Endothelial cell of umbilical vein (primary cell): ENCODE data around the gene MDFIC. TPM values are rescaled to one million over a fixed set of nuclear protein-coding genes. Genes with fewer than 3 reads are reported as not detected.

Source experiments
- BruUV-seq: library from RNA; stranded (reverse); fragments of 400-500 nt; replicated peaks from 2 replicates; lab custom pipeline; 2021; lab: Mats Ljungman, UMichigan
- CTCF ChIA-PET: fragments of 300-600, 350-600 bp; sonication (Branson Sonifier 250); formaldehyde crosslinking; loops from one replicate; lab custom pipeline; 2021; ENCODE audit warnings: antibody characterized with exemption, inconsistent platforms; lab: Charles Lee
- POLR2A ChIA-PET: fragments of 300-600, 350-600 bp; sonication (Branson Sonifier 250); formaldehyde crosslinking; loops from one replicate; lab custom pipeline; 2021; ENCODE audit warnings: antibody characterized with exemption, inconsistent platforms; lab: Charles Lee
- DNase-seq: peaks from one replicate; pipeline ENCODE4 v3.0.0-alpha.2; 2011; ENCODE audit warnings: low read depth, low spot score
- FAIRE-seq: peaks from 2 replicates; lab custom pipeline; 2011; peaks lifted over from hg19 to GRCh38; lab: Jason Lieb, UNC
- H2AFZ ChIP-seq: 2 replicates; pipeline ENCODE4 v1.6.0; 2012; ENCODE audit warnings: low read depth, low read length, control low read depth, inconsistent platforms
- H3K27ac ChIP-seq: 2 replicates; pipeline ENCODE4 v1.5.1; 2011; ENCODE audit warnings: low read depth, mild to moderate bottlenecking, control low read depth, low read length, moderate library complexity; ENCODE audit not compliant: insufficient read depth
- H3K27me3 ChIP-seq, 2 experiments: 2 replicates each; pipeline versions ENCODE4 v1.6.0 to v1.6.1; 2011; ENCODE audit warnings: low read length in 2 of 2, mixed read lengths in 1 of 2; ENCODE audit not compliant: control insufficient read depth in 2 of 2, insufficient read depth in 2 of 2
- H3K36me3 ChIP-seq, 2 experiments: 2 replicates in 1 of 2; 3 replicates in 1 of 2; pipeline ENCODE4 v1.5.1; 2011; ENCODE audit warnings: low read length in 2 of 2, mild to moderate bottlenecking in 1 of 2, moderate library complexity in 1 of 2; ENCODE audit not compliant: control insufficient read depth in 2 of 2, insufficient read depth in 2 of 2; ENCODE audit errors: extremely low read depth in 1 of 2
- H3K4me1 ChIP-seq: 3 replicates; pipeline ENCODE4 v1.5.1; 2011; ENCODE audit warnings: mild to moderate bottlenecking, low read length; ENCODE audit not compliant: control insufficient read depth, insufficient read depth; ENCODE audit errors: extremely low read depth
- H3K4me2 ChIP-seq: 2 replicates; pipeline ENCODE4 v1.6.1; 2011; ENCODE audit warnings: low read length, control low read depth, mixed read lengths; ENCODE audit not compliant: insufficient read depth
- H3K4me3 ChIP-seq, 3 experiments: fragments of 200-600 bp in 1 of 3; sonication (generic), shearing (Covaris generic) in 1 of 3; replicated peaks in 1 of 3; 2 replicates each; pipeline ENCODE4 v1.5.1; 2011 to 2016; ENCODE audit warnings: control low read depth in 3 of 3, low read length in 3 of 3, mild to moderate bottlenecking in 2 of 3, inconsistent platforms in 1 of 3, low read depth in 1 of 3, moderate library complexity in 1 of 3; ENCODE audit not compliant: insufficient read depth in 1 of 3
- H3K79me2 ChIP-seq: 2 replicates; pipeline ENCODE4 v1.6.0; 2012; ENCODE audit warnings: low read length, inconsistent platforms; ENCODE audit not compliant: control insufficient read depth, insufficient read depth
- H3K9ac ChIP-seq: replicated peaks from 2 replicates; pipeline ENCODE3; 2011; ENCODE audit warnings: low read length, control low read depth; ENCODE audit not compliant: insufficient read depth; ENCODE audit errors: extremely low read depth
- H3K9me1 ChIP-seq: replicated peaks from 3 replicates; pipeline ENCODE4 v1.6.0; 2011; ENCODE audit warnings: mild to moderate bottlenecking, low read length; ENCODE audit not compliant: control insufficient read depth, insufficient read depth; ENCODE audit errors: extremely low read depth
- H3K9me3 ChIP-seq: replicated peaks from 2 replicates; pipeline ENCODE4 v1.5.1; 2012; ENCODE audit warnings: low read length, inconsistent platforms; ENCODE audit not compliant: control insufficient read depth, insufficient read depth
- H4K20me1 ChIP-seq: replicated peaks from 2 replicates; pipeline ENCODE3; 2011; ENCODE audit warnings: mild to moderate bottlenecking, low read length; ENCODE audit not compliant: control insufficient read depth, insufficient read depth; ENCODE audit errors: extremely low read depth
- EZH2 ChIP-seq: IDR thresholded peaks from 2 replicates; pipeline ENCODE4 v1.6.1; 2012; ENCODE audit warnings: borderline replicate concordance, low read depth, mild to moderate bottlenecking, moderate library complexity, low read length, inconsistent platforms; ENCODE audit not compliant: severe bottlenecking
- FOS ChIP-seq: IDR thresholded peaks from 2 replicates; pipeline ENCODE4 v1.6.1; 2011; ENCODE audit warnings: mild to moderate bottlenecking, low read length, moderate library complexity, borderline replicate concordance; ENCODE audit not compliant: insufficient read depth
- GATA2 ChIP-seq: IDR thresholded peaks from 2 replicates; pipeline ENCODE4 v1.7.0; 2011; ENCODE audit warnings: low read depth, mild to moderate bottlenecking, moderate library complexity, mixed read lengths, low read length; ENCODE audit not compliant: insufficient read length, insufficient read depth
- JUN ChIP-seq: IDR thresholded peaks from 2 replicates; pipeline ENCODE4 v1.6.1; 2011; ENCODE audit warnings: borderline replicate concordance, low read depth; ENCODE audit not compliant: insufficient read length, insufficient read depth
- MAX ChIP-seq: IDR thresholded peaks from 2 replicates; pipeline ENCODE4 v1.6.1; 2011; ENCODE audit not compliant: insufficient read depth, insufficient read length
- MYC ChIP-seq: IDR thresholded peaks from one replicate; pipeline ENCODE4 v1.6.1; 2011; ENCODE audit warnings: mild to moderate bottlenecking, low read depth, low read length
- POLR2A ChIP-seq: IDR thresholded peaks from 2 replicates; pipeline ENCODE4 v1.6.1; 2012; ENCODE audit warnings: low read depth, mild to moderate bottlenecking, control low read depth, low read length
- POLR2AphosphoS5 ChIP-seq: IDR thresholded peaks from 2 replicates; pipeline ENCODE4 v1.6.1; 2012; ENCODE audit warnings: low read depth, mild to moderate bottlenecking, control low read depth, low read length, moderate library complexity; ENCODE audit not compliant: insufficient read depth
- dilution Hi-C: fragments of 300-500 bp; cut with MboI; formaldehyde crosslinking; loops from one replicate; pipeline ENCODE4 v1.15.0; 2019; ENCODE audit warnings: low sequenced_read_pairs; ENCODE audit not compliant: extremely low pct_ligation_motif_present
- intact Hi-C: fragments of 100-400 bp; cut with micrococcal nuclease; formaldehyde crosslinking; loops from one replicate; pipeline ENCODE4 v1.10.0; 2022
- polyA plus RNA-seq, 4 experiments: library from polyadenylated mRNA; depleted of rRNA in 3 of 4; stranded (reverse) in 3 of 4; unstranded in 1 of 4; fragments of >200 nt; gene quantifications; 2 replicates each; pipeline versions ENCODE4 v1.2.1 to v1.2.3, GENCODE V29; 2011 to 2012; ENCODE audit warnings: missing spikeins in 1 of 4
- total RNA-seq: library from RNA; stranded (reverse); gene quantifications from 2 replicates; pipeline ENCODE4 v1.2.3, GENCODE V29; 2021
- TF ChIP-seq, protein P1 (sequence below), 2 donors: IDR thresholded peaks; 1 replicate in 1 of 2; 2 replicates in 1 of 2; pipeline ENCODE4 v1.5.1; 2011; ENCODE audit warnings: low read length in 2 of 2, mild to moderate bottlenecking in 2 of 2, moderate library complexity in 2 of 2, control low read depth in 1 of 2, inconsistent platforms in 1 of 2, low read depth in 1 of 2; ENCODE audit not compliant: insufficient read depth in 1 of 2; ENCODE audit errors: extremely low read depth in 1 of 2

Gene MDFIC
- total and polyA plus RNA-seq, 2 donors (not counting 3 experiments of a cell fraction or from before 2014, with no cell fraction given): 6.5 to 14.2 TPM

DNA sequence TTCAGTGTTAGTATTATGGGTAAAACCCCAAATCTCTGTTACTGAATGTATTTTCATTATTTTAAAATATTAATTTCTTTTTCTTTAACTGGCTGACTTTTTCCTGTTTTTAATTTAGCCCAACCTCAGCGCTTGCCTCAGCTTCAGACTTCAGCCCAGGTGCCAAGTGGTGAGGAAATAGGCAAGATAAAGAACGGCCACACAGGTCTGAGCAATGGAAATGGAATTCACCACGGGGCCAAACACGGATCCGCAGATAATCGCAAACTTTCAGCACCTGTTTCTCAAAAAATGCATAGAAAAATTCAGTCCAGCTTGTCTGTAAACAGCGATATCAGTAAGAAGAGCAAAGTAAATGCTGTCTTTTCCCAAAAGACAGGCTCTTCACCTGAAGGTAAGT, 57.5 kb downstream of the MDFIC start:
- BruUV-seq: no TSS peak
- DNase-seq (peak; percentile 57), FAIRE-seq (peak; percentile 70)
- no peaks in the 10 kb centered on the region for H4K20me1 ChIP-seq
- H3K79me2 ChIP-seq: no peaks in the 10 kb centered on the region
- H3K9me1 ChIP-seq: no peaks in the 10 kb centered on the region
- no peak overlapping the region for H3K4me2 ChIP-seq
- no peak overlapping the region for H3K27ac ChIP-seq
- intact Hi-C loops: no loop called here
- H3K4me1 ChIP-seq: peaks cover 6% of the 10 kb centered on the region
- dilution Hi-C loops: no loop called here
- H3K9me3 ChIP-seq: no peaks in the 10 kb centered on the region
- ChIA-PET POLR2A (no interaction called here), CTCF (no interaction called here)
- H3K4me3 ChIP-seq: no peak overlapping the region
- no peak overlapping the region for H2AFZ ChIP-seq
- no peak for TF ChIP-seq JUN
- TF ChIP-seq MAX: no peak
- no peak for TF ChIP-seq EZH2
- no peak for TF ChIP-seq POLR2A
- no peak for TF ChIP-seq GATA2
- H3K27me3 ChIP-seq: no peaks in the 10 kb centered on the region
- no peak overlapping the region for H3K9ac ChIP-seq
- no peaks in the 10 kb centered on the region for H3K36me3 ChIP-seq

- POLR2A ChIA-PET: no interaction called here
- peaks cover 6% of the 10 kb centered on the region for H3K4me1 ChIP-seq
- no peak overlapping the region for H3K4me3 ChIP-seq
- intact Hi-C loops (no loop called here), dilution Hi-C loops (no loop called here)
- H3K9ac ChIP-seq: no peak overlapping the region
- H3K79me2 ChIP-seq: no peaks in the 10 kb centered on the region
- H3K9me1 ChIP-seq: no peaks in the 10 kb centered on the region
- TF ChIP-seq MYC (no peak), GATA2 (no peak), JUN (no peak), POLR2AphosphoS5 (no peak), POLR2A (no peak), EZH2 (no peak), FOS (no peak), MAX (no peak)
- TF ChIP-seq, protein P1, sequence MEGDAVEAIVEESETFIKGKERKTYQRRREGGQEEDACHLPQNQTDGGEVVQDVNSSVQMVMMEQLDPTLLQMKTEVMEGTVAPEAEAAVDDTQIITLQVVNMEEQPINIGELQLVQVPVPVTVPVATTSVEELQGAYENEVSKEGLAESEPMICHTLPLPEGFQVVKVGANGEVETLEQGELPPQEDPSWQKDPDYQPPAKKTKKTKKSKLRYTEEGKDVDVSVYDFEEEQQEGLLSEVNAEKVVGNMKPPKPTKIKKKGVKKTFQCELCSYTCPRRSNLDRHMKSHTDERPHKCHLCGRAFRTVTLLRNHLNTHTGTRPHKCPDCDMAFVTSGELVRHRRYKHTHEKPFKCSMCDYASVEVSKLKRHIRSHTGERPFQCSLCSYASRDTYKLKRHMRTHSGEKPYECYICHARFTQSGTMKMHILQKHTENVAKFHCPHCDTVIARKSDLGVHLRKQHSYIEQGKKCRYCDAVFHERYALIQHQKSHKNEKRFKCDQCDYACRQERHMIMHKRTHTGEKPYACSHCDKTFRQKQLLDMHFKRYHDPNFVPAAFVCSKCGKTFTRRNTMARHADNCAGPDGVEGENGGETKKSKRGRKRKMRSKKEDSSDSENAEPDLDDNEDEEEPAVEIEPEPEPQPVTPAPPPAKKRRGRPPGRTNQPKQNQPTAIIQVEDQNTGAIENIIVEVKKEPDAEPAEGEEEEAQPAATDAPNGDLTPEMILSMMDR (IDR thresholded peaks at IDR 0.05; ENCODE audit: extremely low read depth in 1 of 2, insufficient read depth in 1 of 2, low read depth in 1 of 2, low read length in 2 of 2): no peak
- no peaks in the 10 kb centered on the region for H4K20me1 ChIP-seq
- no peak overlapping the region for H3K27ac ChIP-seq
- CTCF ChIA-PET: no interaction called here
- H2AFZ ChIP-seq: no peak overlapping the region
- DNase-seq: no peak
- H3K27me3 ChIP-seq: no peaks in the 10 kb centered on the region
- BruUV-seq: no TSS peak
- H3K36me3 ChIP-seq: no peaks in the 10 kb centered on the region
- FAIRE-seq: no peak
- H3K9me3 ChIP-seq: no peaks in the 10 kb centered on the region
- no peak overlapping the region for H3K4me2 ChIP-seq
Measured at GRCh38 chr7:114979803-114980507, 58.1 kb downstream of the MDFIC start.
